Esophagus muscularis mucosa (tissue), 4 donors: ENCODE data around the gene POLRMT. TPM values are rescaled to one million over a fixed set of nuclear protein-coding genes. Genes with fewer than 3 reads are reported as not detected.
"Not testable (repeated sequence)": the region's sequence is repeated elsewhere in the genome, so short reads cannot be mapped to it uniquely, and the experiment has no call there.

Source experiments
- DNase-seq: peaks from one replicate; pipeline ENCODE4 v3.0.0-alpha.2; 2017; ENCODE audit errors: extremely low spot score
- H3K27ac ChIP-seq, 4 donors: fragments of 200-600 bp; sonication (generic); replicated peaks in 1 of 4; 1 replicate in 3 of 4; 2 replicates in 1 of 4; pipeline ENCODE4 v1.5.1; 2016 to 2019; ENCODE audit warnings: mild to moderate bottlenecking in 1 of 4
- H3K27me3 ChIP-seq, 4 donors: fragments of 200-600 bp; sonication (generic); one replicate each; pipeline versions ENCODE4 v1.5.1 to v1.6.0; 2016 to 2019
- H3K36me3 ChIP-seq, 4 donors: fragments of 200-600 bp; sonication (generic); one replicate each; pipeline ENCODE4 v1.5.1; 2016 to 2019
- H3K4me1 ChIP-seq, 4 donors: fragments of 200-600 bp; sonication (generic); one replicate each; pipeline ENCODE4 v1.5.1; 2016 to 2019
- H3K4me3 ChIP-seq, 4 donors: fragments of 200-600 bp; sonication (generic); 1 replicate in 2 of 4; 2 replicates in 2 of 4; pipeline ENCODE4 v1.5.1; 2016 to 2019; ENCODE audit warnings: mild to moderate bottlenecking in 4 of 4, moderate library complexity in 1 of 4
- H3K9me3 ChIP-seq, 4 donors: fragments of 200-600 bp; sonication (generic); 1 replicate in 3 of 4; 2 replicates in 1 of 4; pipeline ENCODE4 v1.5.1; 2016 to 2019
- CTCF ChIP-seq, 3 experiments: fragments of 200-600 bp in 2 of 3; fragments of 450-650 bp in 1 of 3; sonication (generic) in 2 of 3; IDR thresholded peaks; one replicate each; pipeline ENCODE4 v1.5.1; 2017 to 2019; ENCODE audit warnings: antibody characterized with exemption in 3 of 3, mild to moderate bottlenecking in 2 of 3, moderate library complexity in 1 of 3
- EP300 ChIP-seq: sonication (generic); formaldehyde crosslinking; IDR thresholded peaks from one replicate; pipeline ENCODE4 v1.6.1; 2017; ENCODE audit warnings: antibody characterized with exemption
- POLR2A ChIP-seq: fragments of 450-650 bp; IDR thresholded peaks from one replicate; pipeline ENCODE4 v1.6.1; 2017; ENCODE audit warnings: antibody characterized with exemption, moderate library complexity, mild to moderate bottlenecking, low read depth
- POLR2AphosphoS5 ChIP-seq, 2 donors: sonication (generic); formaldehyde crosslinking; IDR thresholded peaks; one replicate each; pipeline ENCODE4 v1.6.1; 2017; ENCODE audit warnings: antibody characterized with exemption in 2 of 2
- WGBS: methylation state at CpG from one replicate; pipeline ENCODE4 v1.1.5; 2018; 5-methylcytosine and 5-hydroxymethylcytosine counted together
- intact Hi-C: fragments of 100-400 bp; cut with DNase I; formaldehyde crosslinking; loops from one replicate; pipeline ENCODE4 v1.15.1; 2023
- total RNA-seq, 4 donors: library from RNA; depleted of rRNA; stranded (reverse); fragments of >200 nt; gene quantifications; one replicate each; pipeline versions ENCODE4 v1.1.0 to v1.2.1, GENCODE V29; 2016

The POLRMT gene
- total RNA-seq, 4 donors from 2014 or later: 20.8 to 40.7 (median 30.4) TPM

- Histone ChIP-seq H3K36me3 (peaks cover 9 to 58% (median 45%) of the 10 kb centered on the region in 4 donors), H3K9me3 (no peaks in the 10 kb centered on the region), H3K27me3 (no peaks in the 10 kb centered on the region), H3K4me3 (no peak overlapping the region), H3K4me1 (peaks cover 20 to 53% (median 42%) of the 10 kb centered on the region in 4 donors), H3K27ac (no peak overlapping the region)
- 91% methylated on average over 20 of the region's 30 CpGs for WGBS
- TF ChIP-seq POLR2A: no peak
- no peak for TF ChIP-seq EP300
- TF ChIP-seq CTCF (IDR thresholded peaks at IDR 0.05): no peak
- no peak for TF ChIP-seq POLR2AphosphoS5 (IDR thresholded peaks at IDR 0.05)
- DNase-seq: no peak
- intact Hi-C loops: loop anchor here (5.0 kb wide), 1 partner anchor 53 kb away; no protein-coding TSS in a partner anchor
These were observed 3.2 kb downstream of the POLRMT start for GRCh38 chr19:629961-630714.

- H3K4me3 ChIP-seq, H3K9me3 ChIP-seq, intact Hi-C loops, DNase-seq, H3K27ac ChIP-seq, H3K27me3 ChIP-seq: not testable (repeated sequence)
- H3K4me1 ChIP-seq: peaks cover 17 to 47% (median 37%) of the 10 kb centered on the region in 4 donors
- H3K36me3 ChIP-seq: peaks cover 13 to 64% (median 52%) of the 10 kb centered on the region in 4 donors
- 52% methylated on average over 22 of the region's 25 CpGs for WGBS
These were observed 3.8 kb downstream of the POLRMT start for GRCh38 chr19:629515-629914.

- DNase-seq: no peak
- no peak overlapping the region for H3K27ac ChIP-seq
- intact Hi-C loops: no loop called here
- 86% methylated on average over 18 of the region's 19 CpGs for WGBS
- peaks cover 21 to 77% (median 65%) of the 10 kb centered on the region in 4 donors for H3K36me3 ChIP-seq
- H3K27me3 ChIP-seq: no peaks in the 10 kb centered on the region
- H3K9me3 ChIP-seq: no peaks in the 10 kb centered on the region
- H3K4me3 ChIP-seq: no peak overlapping the region
- peaks cover 10 to 38% (median 30%) of the 10 kb centered on the region in 4 donors for H3K4me1 ChIP-seq
- no peak for TF ChIP-seq EP300
- peak in 1 of 3 experiments; percentile 12 for TF ChIP-seq CTCF (IDR thresholded peaks at IDR 0.05)
- TF ChIP-seq POLR2A: no peak
- no peak for TF ChIP-seq POLR2AphosphoS5 (IDR thresholded peaks at IDR 0.05)
These were observed 5.2 kb downstream of the POLRMT start for GRCh38 chr19:628168-628567.

- Histone ChIP-seq H3K4me1 (peaks cover 0 to 23% (median 15%) of the 10 kb centered on the region in 4 donors), H3K36me3 (peaks cover 36 to 91% (median 81%) of the 10 kb centered on the region in 4 donors)
- DNase-seq, intact Hi-C loops, H3K27ac ChIP-seq, H3K27me3 ChIP-seq, H3K4me3 ChIP-seq, H3K9me3 ChIP-seq: not testable (repeated sequence)
- 93% methylated on average over 7 of the region's 7 CpGs for WGBS
These were observed 6.8 kb downstream of the POLRMT start for GRCh38 chr19:626566-626965.

- Histone ChIP-seq H3K27me3 (no peaks in the 10 kb centered on the region), H3K36me3 (peaks cover 48 to 91% (median 83%) of the 10 kb centered on the region in 4 donors), H3K4me3 (no peak overlapping the region), H3K9me3 (no peaks in the 10 kb centered on the region), H3K4me1 (peaks cover 0 to 10% (median 9%) of the 10 kb centered on the region in 4 donors), H3K27ac (no peak overlapping the region)
- intact Hi-C loops: no loop called here
- no peak for TF ChIP-seq EP300
- 100% methylated on average over 5 of the region's 5 CpGs for WGBS
- no peak for DNase-seq
These were observed 8.1 kb downstream of the POLRMT start for GRCh38 chr19:625257-625656.

- intact Hi-C loops: no loop called here
- no peak for DNase-seq
- Histone ChIP-seq H3K4me1 (peaks cover 0 to 5% (median 2%) of the 10 kb centered on the region in 4 donors), H3K27ac (no peak overlapping the region), H3K9me3 (no peaks in the 10 kb centered on the region), H3K4me3 (no peak overlapping the region), H3K36me3 (peaks cover 55 to 91% (median 86%) of the 10 kb centered on the region in 4 donors), H3K27me3 (no peaks in the 10 kb centered on the region)
- TF ChIP-seq POLR2AphosphoS5 (IDR thresholded peaks at IDR 0.05) (no peak), POLR2A (no peak), CTCF (IDR thresholded peaks at IDR 0.05) (no peak), EP300 (no peak)
- WGBS: 87% methylated on average over 21 of the region's 24 CpGs
These were observed 8.8 kb downstream of the POLRMT start for GRCh38 chr19:624433-625109.
